ENCODE measurements around the gene SNED1. TPM values are rescaled to one million over a fixed set of nuclear protein-coding genes. Genes with fewer than 3 reads are reported as not detected.
A peak's percentile ranks its signal among the peaks of the same experiment; 100 is the strongest.

Gene SNED1
- total RNA-seq, 4 donors from 2014 or later, result 16.4 to 56.2 (median 43.5) TPM

DNA sequence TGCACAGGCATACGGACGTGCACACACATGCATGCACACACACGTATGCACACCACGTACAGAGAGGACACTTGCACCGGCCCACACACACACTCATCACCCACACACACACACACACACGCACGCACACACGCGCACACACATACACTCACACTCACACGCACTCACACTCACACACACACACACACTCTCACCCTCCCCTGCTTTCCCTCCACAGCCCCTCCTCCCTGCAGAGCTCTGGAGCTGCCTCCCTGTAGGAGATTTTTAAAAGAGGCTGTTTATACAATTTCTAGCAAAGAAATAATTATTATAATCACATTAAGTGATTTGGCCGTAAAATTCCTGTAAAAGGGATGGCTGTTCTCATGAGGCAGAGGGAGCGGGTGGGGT lies 36.5 kb upstream of the SNED1 start:
- H3K9me3 ChIP-seq, result no peaks in the 10 kb centered on the region
- H3K4me1 ChIP-seq, result no peaks in the 10 kb centered on the region
- peak overlapping the region in 1 of 4 donors; percentile 17 for H3K4me3 ChIP-seq
- no peak overlapping the region for H3K27ac ChIP-seq
- no peak for ATAC-seq
- intact Hi-C loops (cut with DNase I; ENCODE audit: low total_unique reads), result no loop called here
- no peak for DNase-seq
- in situ Hi-C loops (cut with MboI; ENCODE audit: low sequenced_read_pairs in 4 of 4), result no loop called here
- no peak for TF ChIP-seq POLR2A (IDR thresholded peaks at IDR 0.05)
- TF ChIP-seq, protein P1, sequence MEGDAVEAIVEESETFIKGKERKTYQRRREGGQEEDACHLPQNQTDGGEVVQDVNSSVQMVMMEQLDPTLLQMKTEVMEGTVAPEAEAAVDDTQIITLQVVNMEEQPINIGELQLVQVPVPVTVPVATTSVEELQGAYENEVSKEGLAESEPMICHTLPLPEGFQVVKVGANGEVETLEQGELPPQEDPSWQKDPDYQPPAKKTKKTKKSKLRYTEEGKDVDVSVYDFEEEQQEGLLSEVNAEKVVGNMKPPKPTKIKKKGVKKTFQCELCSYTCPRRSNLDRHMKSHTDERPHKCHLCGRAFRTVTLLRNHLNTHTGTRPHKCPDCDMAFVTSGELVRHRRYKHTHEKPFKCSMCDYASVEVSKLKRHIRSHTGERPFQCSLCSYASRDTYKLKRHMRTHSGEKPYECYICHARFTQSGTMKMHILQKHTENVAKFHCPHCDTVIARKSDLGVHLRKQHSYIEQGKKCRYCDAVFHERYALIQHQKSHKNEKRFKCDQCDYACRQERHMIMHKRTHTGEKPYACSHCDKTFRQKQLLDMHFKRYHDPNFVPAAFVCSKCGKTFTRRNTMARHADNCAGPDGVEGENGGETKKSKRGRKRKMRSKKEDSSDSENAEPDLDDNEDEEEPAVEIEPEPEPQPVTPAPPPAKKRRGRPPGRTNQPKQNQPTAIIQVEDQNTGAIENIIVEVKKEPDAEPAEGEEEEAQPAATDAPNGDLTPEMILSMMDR (IDR thresholded peaks at IDR 0.05 in 4 of 5, conservative IDR thresholded peaks at IDR 0.05 in 1 of 5), result no peak
- no peaks in the 10 kb centered on the region for H3K36me3 ChIP-seq
- no peaks in the 10 kb centered on the region for H3K27me3 ChIP-seq

DNA sequence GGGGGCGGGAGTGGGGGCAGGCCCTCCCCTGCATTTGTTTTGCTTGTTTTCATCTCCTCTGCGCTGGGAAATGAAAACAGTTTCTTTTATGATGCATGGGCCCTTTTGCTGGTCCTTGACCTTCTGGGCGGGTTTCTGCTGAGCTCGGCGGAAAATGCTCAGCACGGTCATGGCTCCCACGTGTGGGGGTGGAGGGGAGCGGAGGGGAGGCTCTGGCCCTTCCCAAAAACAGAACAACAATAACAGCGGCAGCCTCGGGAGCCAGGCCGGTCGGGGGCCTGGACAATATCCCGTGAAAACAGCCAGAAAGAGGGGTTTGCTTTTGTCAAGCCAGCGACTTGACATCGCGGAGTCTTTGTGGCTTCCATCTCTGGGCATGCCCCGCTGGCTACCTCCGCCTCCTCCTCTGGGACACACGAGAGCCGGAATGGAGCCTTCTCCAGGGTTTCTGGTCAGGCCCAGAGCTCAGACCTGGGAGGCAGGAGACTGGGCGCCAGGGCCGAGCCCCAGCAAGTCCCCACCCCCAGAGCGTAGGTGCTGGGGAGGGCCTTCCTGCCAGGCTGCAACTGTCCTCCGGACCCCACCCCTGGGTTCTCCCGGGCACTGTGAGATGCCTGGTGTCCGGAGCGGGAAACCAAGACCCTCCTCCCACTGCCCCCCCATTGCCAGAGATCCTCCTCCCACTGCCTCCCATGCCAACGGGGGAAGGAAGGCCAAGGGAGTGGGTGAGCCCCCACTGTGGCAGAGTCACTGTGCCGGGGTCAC lies 35.9 kb upstream of the SNED1 start:
- ATAC-seq (no peak), DNase-seq (no peak)
- Histone ChIP-seq H3K4me3 (peak overlapping the region in 1 of 4 donors; percentile 17), H3K27ac (peak overlapping the region in 1 of 4 donors; percentile 18), H3K27me3 (no peaks in the 10 kb centered on the region), H3K9me3 (no peaks in the 10 kb centered on the region), H3K36me3 (no peaks in the 10 kb centered on the region), H3K4me1 (no peaks in the 10 kb centered on the region)
- no peak for TF ChIP-seq POLR2A (IDR thresholded peaks at IDR 0.05)
- TF ChIP-seq, protein P1 (IDR thresholded peaks at IDR 0.05 in 4 of 5, conservative IDR thresholded peaks at IDR 0.05 in 1 of 5), result no peak
- intact Hi-C loops (cut with DNase I; ENCODE audit: low total_unique reads) (no loop called here), in situ Hi-C loops (cut with MboI; ENCODE audit: low sequenced_read_pairs in 4 of 4) (no loop called here)

DNA sequence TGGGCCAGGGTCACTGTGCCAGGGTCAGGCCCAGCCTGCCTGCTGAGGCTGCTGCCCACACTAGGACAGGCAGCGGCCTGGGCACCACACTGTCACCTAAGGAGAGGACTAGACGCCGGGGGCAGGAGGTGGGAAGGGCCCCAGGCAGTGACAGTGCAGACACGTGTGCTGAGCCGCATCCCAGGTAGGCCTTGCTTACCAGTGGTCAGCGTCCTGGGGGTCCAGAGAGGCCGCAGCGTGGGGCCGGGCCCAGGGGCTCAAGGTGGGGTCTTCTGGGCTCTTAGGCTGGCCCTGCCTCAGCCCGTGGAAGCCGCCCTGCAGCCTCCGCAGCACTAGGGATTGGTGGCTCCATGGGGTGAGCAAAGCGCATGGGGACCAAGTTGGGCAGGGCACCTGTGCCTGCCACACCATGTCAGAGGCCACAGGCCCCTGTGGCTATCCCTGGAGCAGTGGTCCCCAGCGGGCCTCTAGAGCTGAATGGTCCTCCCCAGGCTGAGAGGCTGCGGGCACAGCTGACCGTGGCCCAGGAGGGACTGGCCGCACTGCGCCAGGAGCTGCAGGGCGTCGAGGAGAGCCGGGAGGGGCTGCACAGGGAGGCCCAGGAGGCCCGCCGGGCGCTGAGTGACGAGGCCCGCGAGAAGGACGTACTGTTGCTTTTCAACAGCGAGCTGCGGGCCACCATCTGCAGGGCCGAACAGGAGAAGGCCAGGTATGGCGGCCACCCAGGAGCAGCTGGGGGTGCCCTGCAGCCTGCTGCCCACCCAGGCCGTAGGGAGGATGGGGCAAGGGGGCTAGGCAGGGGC lies 35.2 kb upstream of the SNED1 start:
- TF ChIP-seq, protein P1 (IDR thresholded peaks at IDR 0.05 in 4 of 5, conservative IDR thresholded peaks at IDR 0.05 in 1 of 5), result no peak
- no peak for TF ChIP-seq POLR2A (IDR thresholded peaks at IDR 0.05)
- no peak overlapping the region for H3K4me3 ChIP-seq
- no peak for ATAC-seq
- in situ Hi-C loops (cut with MboI; ENCODE audit: low sequenced_read_pairs in 4 of 4) (no loop called here), intact Hi-C loops (cut with DNase I; ENCODE audit: low total_unique reads) (no loop called here)
- no peak for DNase-seq
- no peaks in the 10 kb centered on the region for H3K27me3 ChIP-seq
- no peaks in the 10 kb centered on the region for H3K36me3 ChIP-seq
- no peaks in the 10 kb centered on the region for H3K4me1 ChIP-seq
- H3K27ac ChIP-seq, result no peak overlapping the region
- H3K9me3 ChIP-seq, result no peaks in the 10 kb centered on the region

DNA sequence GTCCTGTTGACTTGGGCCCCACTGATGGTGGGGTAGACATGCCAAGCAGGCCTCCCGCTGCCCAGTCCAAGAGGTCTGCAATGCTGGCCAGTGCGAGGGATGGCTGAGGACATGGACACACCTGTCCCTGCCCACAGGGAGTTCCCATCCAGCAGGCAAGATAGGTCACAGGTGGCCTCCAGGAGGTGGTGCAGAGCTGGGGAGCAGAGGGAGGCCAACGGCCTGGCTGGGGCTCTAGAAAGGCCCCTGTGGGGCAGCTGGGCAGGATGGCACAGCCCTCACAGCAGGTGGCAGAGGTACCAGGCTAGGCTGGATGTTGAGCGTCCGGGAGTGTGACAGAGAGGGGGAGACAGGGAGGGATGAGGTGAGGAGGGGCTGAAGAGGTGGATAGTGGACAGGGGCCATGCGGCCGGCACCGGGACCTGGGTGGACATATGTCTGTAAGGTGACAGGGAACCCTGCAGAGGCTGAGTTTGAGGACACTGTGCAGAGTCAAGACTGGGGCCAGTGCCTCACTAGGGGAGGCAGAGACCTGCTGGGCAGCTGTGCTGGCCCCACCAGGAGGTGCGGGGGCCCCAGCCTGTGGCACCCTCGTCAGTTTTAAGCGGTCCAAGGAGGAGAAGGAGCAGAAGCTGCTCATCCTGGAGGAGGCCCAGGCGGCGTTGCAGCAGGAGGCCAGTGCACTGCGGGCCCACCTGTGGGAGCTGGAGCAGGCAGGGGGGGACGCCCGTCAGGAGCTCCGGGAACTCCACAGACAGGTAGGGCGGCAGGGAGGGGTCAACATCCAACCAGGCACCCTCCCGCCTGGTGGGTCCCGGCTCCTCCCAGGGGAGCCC lies 34.3 kb upstream of the SNED1 start:
- no peak for TF ChIP-seq POLR2A (IDR thresholded peaks at IDR 0.05)
- TF ChIP-seq, protein P1 (IDR thresholded peaks at IDR 0.05 in 4 of 5, conservative IDR thresholded peaks at IDR 0.05 in 1 of 5), result no peak
- intact Hi-C loops (cut with DNase I; ENCODE audit: low total_unique reads), result no loop called here

More for the DNA sequence above, 34.3 kb upstream of the SNED1 start:
- no peak overlapping the region for H3K27ac ChIP-seq
- no peak for ATAC-seq
- in situ Hi-C loops (cut with MboI; ENCODE audit: low sequenced_read_pairs in 4 of 4), result no loop called here
- H3K27me3 ChIP-seq, result no peaks in the 10 kb centered on the region
- H3K36me3 ChIP-seq, result no peaks in the 10 kb centered on the region
- H3K9me3 ChIP-seq, result no peaks in the 10 kb centered on the region
- no peaks in the 10 kb centered on the region for H3K4me1 ChIP-seq
- H3K4me3 ChIP-seq, result no peak overlapping the region
- peak in 1 of 2 donors; percentile 8 for DNase-seq

All from gastrocnemius medialis (tissue), 4 donors.